ENCODE measurements around the gene CLEC4G. TPM values are rescaled to one million over a fixed set of nuclear protein-coding genes. Genes with fewer than 3 reads are reported as not detected.

Gene CLEC4G
- polyA plus RNA-seq, 1 experiment: not detected

- POLR2A ChIA-PET: no interaction called here
- CTCF ChIA-PET: interaction anchor here (1.7 kb wide), 1 partner anchor 95 kb away, joined by 5 read pairs; the partner anchor contains the start of gene TRAPPC5
- H3K27ac ChIP-seq (ENCODE audit: low read depth, low read length): no peak overlapping the region
- DNase-seq (ENCODE audit: low read depth, low spot score): no peak
- peaks cover 16% of the 10 kb centered on the region for H3K27me3 ChIP-seq (ENCODE audit: control insufficient read depth, insufficient read depth, low read length)
- no peaks in the 10 kb centered on the region for H3K9me3 ChIP-seq (ENCODE audit: control insufficient read depth, insufficient read depth, low read length)
- H3K4me3 ChIP-seq (ENCODE audit: low read depth, low read length): no peak overlapping the region
- TF ChIP-seq CTCF (IDR thresholded peaks at IDR 0.05; ENCODE audit: low read depth, low read length): no peak
Observed at GRCh38 chr19:7775761-7776160, 43.9 kb upstream of the CLEC4G start.

GRCh38 chr19:7773841-7774240 is 41.9 kb upstream of the CLEC4G start:
- POLR2A ChIA-PET: no interaction called here
- CTCF ChIA-PET: no interaction called here
- H3K27me3 ChIP-seq (ENCODE audit: control insufficient read depth, insufficient read depth, low read length): peaks cover 10% of the 10 kb centered on the region

GRCh38 chr19:7772752-7773291 is 40.9 kb upstream of the CLEC4G start:
- H3K4me3 ChIP-seq (ENCODE audit: low read depth, low read length): no peak overlapping the region
- H3K27ac ChIP-seq (ENCODE audit: low read depth, low read length): no peak overlapping the region
- peaks cover 6% of the 10 kb centered on the region for H3K27me3 ChIP-seq (ENCODE audit: control insufficient read depth, insufficient read depth, low read length)
- TF ChIP-seq CTCF (IDR thresholded peaks at IDR 0.05; ENCODE audit: low read depth, low read length): no peak
- ChIA-PET CTCF (interaction anchor here (1.1 kb wide), 1 partner anchor 92 kb away, joined by 5 read pairs; the partner anchor contains the start of gene TRAPPC5), POLR2A (no interaction called here)
- DNase-seq (ENCODE audit: low read depth, low spot score): no peak
- H3K9me3 ChIP-seq (ENCODE audit: control insufficient read depth, insufficient read depth, low read length): no peaks in the 10 kb centered on the region

More at GRCh38 chr19:7773841-7774240, 41.9 kb upstream of the CLEC4G start:
- Histone ChIP-seq H3K27ac (ENCODE audit: low read depth, low read length) (no peak overlapping the region), H3K9me3 (ENCODE audit: control insufficient read depth, insufficient read depth, low read length) (no peaks in the 10 kb centered on the region), H3K4me3 (ENCODE audit: low read depth, low read length) (no peak overlapping the region)
- no peak for DNase-seq (ENCODE audit: low read depth, low spot score)
- TF ChIP-seq CTCF (IDR thresholded peaks at IDR 0.05; ENCODE audit: low read depth, low read length): no peak

- TF ChIP-seq CTCF (IDR thresholded peaks at IDR 0.05; ENCODE audit: low read depth, low read length): no peak
- H3K27me3 ChIP-seq (ENCODE audit: control insufficient read depth, insufficient read depth, low read length): peaks cover 4% of the 10 kb centered on the region
- DNase-seq (ENCODE audit: low read depth, low spot score): no peak
- H3K4me3 ChIP-seq (ENCODE audit: low read depth, low read length): no peak overlapping the region
- no peak overlapping the region for H3K27ac ChIP-seq (ENCODE audit: low read depth, low read length)
- H3K9me3 ChIP-seq (ENCODE audit: control insufficient read depth, insufficient read depth, low read length): no peaks in the 10 kb centered on the region
- ChIA-PET CTCF (no interaction called here), POLR2A (no interaction called here)
Observed at GRCh38 chr19:7771072-7771471, 39.2 kb upstream of the CLEC4G start.

GRCh38 chr19:7769171-7769570 is 37.3 kb upstream of the CLEC4G start:
- Histone ChIP-seq H3K9me3 (ENCODE audit: control insufficient read depth, insufficient read depth, low read length) (no peaks in the 10 kb centered on the region), H3K4me3 (ENCODE audit: low read depth, low read length) (no peak overlapping the region), H3K27ac (ENCODE audit: low read depth, low read length) (no peak overlapping the region), H3K27me3 (ENCODE audit: control insufficient read depth, insufficient read depth, low read length) (peaks cover 3% of the 10 kb centered on the region)
- no peak for DNase-seq (ENCODE audit: low read depth, low spot score)
- ChIA-PET POLR2A (no interaction called here), CTCF (no interaction called here)
- no peak for TF ChIP-seq CTCF (IDR thresholded peaks at IDR 0.05; ENCODE audit: low read depth, low read length)

All from AG04450 (cell line).